Activated CD4-positive, alpha-beta T cell treated with anti-CD3 and anti-CD28 coated beads, Interleukin-2, amount 50 U/mL, for 48 hours (primary cell): ENCODE results near the gene STX2.
"Not testable (repeated sequence)": the region's sequence is repeated elsewhere in the genome, so short reads cannot be mapped to it uniquely, and the experiment has no call there.

ENCODE experiments used
- DNase-seq, 2 experiments: peaks; one replicate each; pipeline ENCODE4 v3.0.0-alpha.2; 2020

Gene STX2

GRCh38 chr12:130795906-130796305 lies 43.1 kb downstream of the STX2 start:
- DNase-seq, result no peak

GRCh38 chr12:130793554-130793849 lies 45.5 kb downstream of the STX2 start:
- DNase-seq, result no peak

- DNase-seq, result no peak
Observed at GRCh38 chr12:130792821-130793553, 46.1 kb downstream of the STX2 start.

- DNase-seq, result no peak
Observed at GRCh38 chr12:130791629-130792028, 47.4 kb downstream of the STX2 start.

GRCh38 chr12:130788515-130788914 lies 50.5 kb downstream of the STX2 start:
- no peak for DNase-seq

- DNase-seq, result no peak
Observed at GRCh38 chr12:130787445-130788410, 51.3 kb downstream of the STX2 start.

- no peak for DNase-seq
Observed at GRCh38 chr12:130787041-130787440, 52.0 kb downstream of the STX2 start.

GRCh38 chr12:130783110-130783715 lies 55.8 kb downstream of the STX2 start:
- no peak for DNase-seq

- DNase-seq, result not testable (repeated sequence)
Observed at GRCh38 chr12:130782245-130782644, 56.8 kb downstream of the STX2 start.

- no peak for DNase-seq
Observed at GRCh38 chr12:130780880-130781575, 58.0 kb downstream of the STX2 start.

- DNase-seq, result no peak
Observed at GRCh38 chr12:130780325-130780724, 58.7 kb downstream of the STX2 start.

- DNase-seq, result no peak
Observed at GRCh38 chr12:130778776-130779175, 60.3 kb downstream of the STX2 start.

GRCh38 chr12:130776857-130777339 lies 62.2 kb downstream of the STX2 start:
- DNase-seq, result no peak

GRCh38 chr12:130775953-130776856 lies 62.8 kb downstream of the STX2 start:
- DNase-seq, result peak; percentile 75 to 82

- DNase-seq, result no peak
Observed at GRCh38 chr12:130770413-130771028, 68.5 kb downstream of the STX2 start.

- peak in 1 of 2 experiments; percentile 19 for DNase-seq
Observed at GRCh38 chr12:130768120-130768519, 70.9 kb downstream of the STX2 start.

- no peak for DNase-seq
Observed at GRCh38 chr12:130766470-130766869, 72.6 kb downstream of the STX2 start.

GRCh38 chr12:130765186-130765659 lies 73.8 kb downstream of the STX2 start:
- peak in 1 of 2 experiments; percentile 21 for DNase-seq

- DNase-seq, result peak; percentile 37 to 49
Observed at GRCh38 chr12:130764475-130765185, 74.4 kb downstream of the STX2 start.

- no peak for DNase-seq
Observed at GRCh38 chr12:130764073-130764472, 75.0 kb downstream of the STX2 start.
